ENCODE data around the gene MYO7A. TPM values are rescaled to one million over a fixed set of nuclear protein-coding genes. Genes with fewer than 3 reads are reported as not detected.

The MYO7A gene
- total RNA-seq, 1 donor: under 0.01 TPM

DNA sequence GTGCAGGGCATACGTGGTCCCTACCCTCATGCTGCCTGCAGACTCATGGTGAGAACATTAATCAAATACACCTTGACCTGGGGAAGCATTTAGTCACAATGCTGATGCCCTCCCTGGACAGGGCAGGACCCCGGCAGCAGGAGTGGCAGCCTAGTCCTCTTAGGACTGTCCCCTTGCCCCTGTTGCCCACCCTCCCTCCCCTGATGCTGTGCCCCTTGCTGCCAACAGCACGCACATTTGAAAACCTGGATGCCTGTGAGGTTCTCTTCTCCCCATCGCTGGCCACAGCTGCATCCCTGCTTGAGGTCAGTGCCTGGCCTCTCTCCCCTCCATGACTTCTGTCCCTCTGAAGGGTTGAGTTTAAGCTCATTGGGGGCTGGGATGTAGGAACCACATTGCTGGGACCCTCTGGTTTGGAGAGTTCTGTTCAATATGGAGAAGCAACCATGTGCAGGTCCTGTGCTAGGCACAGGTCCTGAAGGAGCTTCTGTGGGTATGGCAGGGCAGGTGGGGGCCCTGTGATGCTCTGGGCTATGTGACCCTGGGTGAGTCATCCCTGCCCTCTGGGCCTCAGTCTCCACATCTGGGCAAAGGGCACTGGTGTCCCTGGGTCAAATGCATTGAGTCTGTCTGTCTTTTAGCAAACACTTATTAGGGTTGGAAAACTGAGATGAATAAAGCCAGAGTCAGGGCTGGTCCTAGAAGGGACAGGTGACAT, 31.3 kb downstream of the MYO7A start:
- Histone ChIP-seq H3K4me1 (ENCODE audit: insufficient read depth, low read length) (no peaks in the 10 kb centered on the region), H4K20me1 (ENCODE audit: insufficient read depth, low read length) (no peaks in the 10 kb centered on the region), H3K9me3 (ENCODE audit: low read depth, low read length) (no peaks in the 10 kb centered on the region), H2AFZ (ENCODE audit: low read length) (no peak overlapping the region), H3K27ac (ENCODE audit: low read depth, low read length) (no peak overlapping the region), H3K36me3 (ENCODE audit: insufficient read depth, low read length) (no peaks in the 10 kb centered on the region), H3K79me2 (ENCODE audit: insufficient read depth, low read length) (no peaks in the 10 kb centered on the region), H3K27me3 (ENCODE audit: insufficient read depth, low read length) (peaks cover 7% of the 10 kb centered on the region), H3K4me3 (ENCODE audit: insufficient read depth, low read length) (no peak overlapping the region), H3K4me2 (ENCODE audit: insufficient read depth, low read length) (no peak overlapping the region)
- TF ChIP-seq CTCF (IDR thresholded peaks at IDR 0.05; ENCODE audit: extremely low read depth, low read depth, low read length): no peak
- DNase-seq (ENCODE audit: insufficient read length, low spot score, missing footprints): no peak

GRCh38 chr11:77159937-77160495, 32.0 kb downstream of the MYO7A start:
- H2AFZ ChIP-seq (ENCODE audit: low read length): no peak overlapping the region
- H3K79me2 ChIP-seq (ENCODE audit: insufficient read depth, low read length): no peaks in the 10 kb centered on the region
- no peaks in the 10 kb centered on the region for H4K20me1 ChIP-seq (ENCODE audit: insufficient read depth, low read length)
- no peaks in the 10 kb centered on the region for H3K36me3 ChIP-seq (ENCODE audit: insufficient read depth, low read length)
- DNase-seq (ENCODE audit: insufficient read length, low spot score, missing footprints): no peak
- no peaks in the 10 kb centered on the region for H3K4me1 ChIP-seq (ENCODE audit: insufficient read depth, low read length)
- no peak overlapping the region for H3K4me3 ChIP-seq (ENCODE audit: insufficient read depth, low read length)
- H3K4me2 ChIP-seq (ENCODE audit: insufficient read depth, low read length): no peak overlapping the region
- TF ChIP-seq CTCF (IDR thresholded peaks at IDR 0.05; ENCODE audit: extremely low read depth, low read depth, low read length): no peak
- no peak overlapping the region for H3K27ac ChIP-seq (ENCODE audit: low read depth, low read length)
- H3K27me3 ChIP-seq (ENCODE audit: insufficient read depth, low read length): peaks cover 13% of the 10 kb centered on the region
- no peaks in the 10 kb centered on the region for H3K9me3 ChIP-seq (ENCODE audit: low read depth, low read length)

GRCh38 chr11:77163271-77163670, 35.2 kb downstream of the MYO7A start:
- H3K4me2 ChIP-seq (ENCODE audit: insufficient read depth, low read length): no peak overlapping the region
- H4K20me1 ChIP-seq (ENCODE audit: insufficient read depth, low read length): no peaks in the 10 kb centered on the region
- no peak overlapping the region for H3K27ac ChIP-seq (ENCODE audit: low read depth, low read length)
- H3K79me2 ChIP-seq (ENCODE audit: insufficient read depth, low read length): no peaks in the 10 kb centered on the region
- no peaks in the 10 kb centered on the region for H3K9me3 ChIP-seq (ENCODE audit: low read depth, low read length)
- H3K36me3 ChIP-seq (ENCODE audit: insufficient read depth, low read length): no peaks in the 10 kb centered on the region
- TF ChIP-seq CTCF (IDR thresholded peaks at IDR 0.05; ENCODE audit: extremely low read depth, low read depth, low read length): no peak
- H2AFZ ChIP-seq (ENCODE audit: low read length): no peak overlapping the region
- H3K4me3 ChIP-seq (ENCODE audit: insufficient read depth, low read length): no peak overlapping the region
- DNase-seq (ENCODE audit: insufficient read length, low spot score, missing footprints): no peak
- H3K4me1 ChIP-seq (ENCODE audit: insufficient read depth, low read length): no peaks in the 10 kb centered on the region
- H3K27me3 ChIP-seq (ENCODE audit: insufficient read depth, low read length): peaks cover 32% of the 10 kb centered on the region

- Histone ChIP-seq H3K79me2 (ENCODE audit: insufficient read depth, low read length) (no peaks in the 10 kb centered on the region), H3K4me1 (ENCODE audit: insufficient read depth, low read length) (no peaks in the 10 kb centered on the region), H4K20me1 (ENCODE audit: insufficient read depth, low read length) (no peaks in the 10 kb centered on the region), H3K9me3 (ENCODE audit: low read depth, low read length) (no peaks in the 10 kb centered on the region), H3K27me3 (ENCODE audit: insufficient read depth, low read length) (peaks cover 32% of the 10 kb centered on the region), H3K4me3 (ENCODE audit: insufficient read depth, low read length) (no peak overlapping the region), H2AFZ (ENCODE audit: low read length) (no peak overlapping the region), H3K27ac (ENCODE audit: low read depth, low read length) (no peak overlapping the region), H3K4me2 (ENCODE audit: insufficient read depth, low read length) (no peak overlapping the region), H3K36me3 (ENCODE audit: insufficient read depth, low read length) (no peaks in the 10 kb centered on the region)
- TF ChIP-seq CTCF (IDR thresholded peaks at IDR 0.05; ENCODE audit: extremely low read depth, low read depth, low read length): no peak
- no peak for DNase-seq (ENCODE audit: insufficient read length, low spot score, missing footprints)
These were observed 37.0 kb downstream of the MYO7A start for GRCh38 chr11:77165066-77165465.
